Heart right ventricle (tissue), 16 donors: ENCODE measurements around the gene CCNI. TPM values are rescaled to one million over a fixed set of nuclear protein-coding genes. Genes with fewer than 3 reads are reported as not detected.

Experiments
- ATAC-seq, 8 donors: fragments of 200-7000 bp; cut with Tn5 transposase; one replicate each; pipeline ENCODE4 v1.9.1; 2020; ENCODE audit warnings: mild to moderate bottlenecking in 8 of 8, moderate library complexity in 8 of 8, moderate number of reproducible peaks in 1 of 8
- DNase-seq, 2 donors: peaks; one replicate each; pipeline ENCODE4 v3.0.0-alpha.2; 2020
- H3K27ac ChIP-seq, 10 donors: fragments of 200-600 bp; sonication (generic) in 2 of 10; one replicate each; pipeline versions ENCODE4 v1.5.0 to v1.8.0; 2020 to 2022; ENCODE audit warnings: mild to moderate bottlenecking in 3 of 10
- H3K27me3 ChIP-seq, 7 donors: fragments of 200-600 bp; one replicate each; pipeline ENCODE4 v1.8.0; 2021 to 2022; ENCODE audit warnings: mild to moderate bottlenecking in 2 of 7
- H3K36me3 ChIP-seq, 9 donors: fragments of 200-600 bp; sonication (generic) in 1 of 9; one replicate each; pipeline versions ENCODE4 v1.5.0 to v1.8.0; 2020 to 2022; ENCODE audit warnings: mild to moderate bottlenecking in 2 of 9
- H3K4me1 ChIP-seq, 9 donors: fragments of 200-600 bp; sonication (generic) in 1 of 9; one replicate each; pipeline versions ENCODE4 v1.5.0 to v1.8.0; 2020 to 2022; ENCODE audit warnings: mild to moderate bottlenecking in 4 of 9
- H3K4me3 ChIP-seq, 10 donors: fragments of 200-600 bp; sonication (generic) in 2 of 10; one replicate each; pipeline versions ENCODE4 v1.5.0 to v1.8.0; 2020 to 2022; ENCODE audit warnings: mild to moderate bottlenecking in 7 of 10, moderate library complexity in 2 of 10
- H3K9me3 ChIP-seq, 11 donors: fragments of 200-600 bp in 10 of 11; sonication (generic) in 2 of 11; one replicate each; pipeline versions ENCODE4 v1.5.0 to v1.8.0; 2013 to 2022; ENCODE audit warnings: mild to moderate bottlenecking in 2 of 11, control low read depth in 1 of 11, moderate library complexity in 1 of 11
- CTCF ChIP-seq, 9 donors: fragments of 200-600 bp; sonication (generic) in 2 of 9; IDR thresholded peaks; one replicate each; pipeline versions ENCODE4 v1.5.0 to v1.8.0; 2021 to 2022; ENCODE audit warnings: antibody characterized with exemption in 9 of 9, mild to moderate bottlenecking in 5 of 9, moderate library complexity in 1 of 9
- WGBS, 2 donors: extraction: QIAGEN DNeasy Blood & Tissue Kit; methylation state at CpG; one replicate each; pipeline ENCODE4 v1.1.7; 2013; ENCODE audit warnings: inconsistent platforms in 1 of 2; 5-methylcytosine and 5-hydroxymethylcytosine counted together
- intact Hi-C, 10 donors: fragments of 100-400 bp; cut with DNase I; formaldehyde crosslinking; loops; one replicate each; pipeline versions ENCODE4 v1.11.1 to v1.14.2; 2022
- polyA plus RNA-seq, 2 donors: library from polyadenylated mRNA; stranded (reverse); fragments of 200-250 nt; gene quantifications; one replicate each; pipeline ENCODE4 v1.2.3, GENCODE V29; 2013
- total RNA-seq, 10 donors: library from RNA; stranded (reverse); fragmentation: NEBNext Ultra II Directional in 3 of 10; extraction: Animal tissue kit (Norgen Biotek cat#: 25700) in 3 of 10; gene quantifications; one replicate each; pipeline versions ENCODE4 v1.2.1 to v1.2.4, GENCODE V29; 2021 to 2023
- donor health status: Arrhythmogenic right ventricular cardiomyopathy.
- donor health status: ischemic (EF 13 %, LVEDD 7.1; RV severe dilation, severe dysfunction).
- donor health status: healthy with polysubstance abuse.
- donor health status: DM: no; HTN: yes; CAD: no.
- donor health status: DM: no; HTN: no; CAD: no.
- donor health status: ischemic (EF 25% LVEDD 6.9; RV normal size, moderate dysfunction).
- donor health status: ischemic (EF 25% LVEDD 5.7; RV mildly dilated, moderate dysfunction).
- donor health status: healthy.
- donor health status: DM: yes; HTN: yes; CAD: no.
- donor health status: Ischemic cardiomyopathy.
- donor health status: ischemic (EF 35%, LVEDD 5.7; RV mildly dilated, moderate dysfunction).
- donor health status: nonischemic (EF 11% LVEDD 7.7; RV severe dilation, severe dysfunction).
- donor health status: DM: yes; HTN: yes; CAD: no.
- donor health status: PGD.
- donor health status: ischemic (EF 29% LVEDD 5.4; RV normal size, mild dysfunction).
- donor health status: nonischemic (EF 23%, LVEDD 6.1; RV moderate dilation, normal function).

The CCNI gene
- total and polyA plus RNA-seq, 12 donors = 30.8 to 354 (median 298) TPM

GRCh38 chr4:77100234-77100633 is 24.4 kb upstream of the CCNI start:
- no peak overlapping the region for H3K4me3 ChIP-seq
- H3K4me1 ChIP-seq = peaks cover 0 to 43% (median 19%) of the 10 kb centered on the region in 9 donors
- no peaks in the 10 kb centered on the region for H3K9me3 ChIP-seq
- 45 to 60% methylated on average over 2 of the region's 2 CpGs for WGBS, 2 donors
- H3K27me3 ChIP-seq = no peaks in the 10 kb centered on the region
- ATAC-seq (peak; percentile 56 to 86 (median 70)), DNase-seq (no peak)
- no peaks in the 10 kb centered on the region for H3K36me3 ChIP-seq
- TF ChIP-seq CTCF (IDR thresholded peaks at IDR 0.05) = no peak
- H3K27ac ChIP-seq = no peak overlapping the region
- intact Hi-C loops = no loop called here

- H3K27ac ChIP-seq = no peak overlapping the region
- intact Hi-C loops = loop anchor here in 8 of 10 donors (2.0 to 10.0 kb wide), 5 partner anchors 57 to 107 kb away; partner anchors contain the start of gene CCNG2 (in 5 of the 8)
- H3K36me3 ChIP-seq = no peaks in the 10 kb centered on the region
- H3K9me3 ChIP-seq = no peaks in the 10 kb centered on the region
- TF ChIP-seq CTCF (IDR thresholded peaks at IDR 0.05) = no peak
- no peak for DNase-seq
- H3K27me3 ChIP-seq = no peaks in the 10 kb centered on the region
- peaks cover 0 to 39% (median 22%) of the 10 kb centered on the region in 9 donors for H3K4me1 ChIP-seq
- ATAC-seq = no peak
- H3K4me3 ChIP-seq = no peak overlapping the region
Measured at GRCh38 chr4:77097611-77098010, 21.8 kb upstream of the CCNI start.

GRCh38 chr4:77095101-77095821 is 19.5 kb upstream of the CCNI start:
- Histone ChIP-seq H3K4me3 (no peak overlapping the region), H3K4me1 (peaks cover 0 to 28% (median 10%) of the 10 kb centered on the region in 9 donors), H3K9me3 (no peaks in the 10 kb centered on the region), H3K27me3 (no peaks in the 10 kb centered on the region), H3K36me3 (no peaks in the 10 kb centered on the region), H3K27ac (no peak overlapping the region)
- WGBS, 2 donors = 34% methylated on average over 6 of the region's 6 CpGs
- ATAC-seq = peak; percentile 92 to 98 (median 96)
- peak; percentile 70 to 82 for DNase-seq
- intact Hi-C loops = loop anchor here in 8 of 10 donors (2.0 to 10.0 kb wide), 5 partner anchors 60 to 110 kb away; partner anchors contain the start of gene CCNG2 (in 5 of the 8)
- TF ChIP-seq CTCF (IDR thresholded peaks at IDR 0.05) = peak; percentile 71 to 93 (median 86)

- Histone ChIP-seq H3K27ac (no peak overlapping the region), H3K9me3 (no peaks in the 10 kb centered on the region), H3K4me1 (peaks cover 0 to 21% (median 9%) of the 10 kb centered on the region in 9 donors), H3K27me3 (no peaks in the 10 kb centered on the region), H3K36me3 (no peaks in the 10 kb centered on the region), H3K4me3 (no peak overlapping the region)
- DNase-seq = no peak
- WGBS, 2 donors = 70 to 83% methylated on average over 3 of the region's 3 CpGs
- TF ChIP-seq CTCF (IDR thresholded peaks at IDR 0.05) = no peak
- no peak for ATAC-seq
- intact Hi-C loops = loop anchor here in 3 of 10 donors (2.0 to 10.0 kb wide), 3 partner anchors 60 to 110 kb away; partner anchors contain the start of gene CCNG2 (in 1 of the 3)
Measured at GRCh38 chr4:77094496-77094895, 18.7 kb upstream of the CCNI start.
